ENCODE data around the gene PXMP4. TPM values are rescaled to one million over a fixed set of nuclear protein-coding genes. Genes with fewer than 3 reads are reported as not detected.

The PXMP4 gene
- total and polyA plus RNA-seq, 2 of the 4 experiments (the other 2 are of a cell fraction) = 3.6 to 7.1 TPM

GRCh38 chr20:33757458-33757857 lies 37.3 kb upstream of the PXMP4 start:
- no peak for ATAC-seq (ENCODE audit: low read depth)
- H3K79me1 ChIP-seq (ENCODE audit: low read depth in 1 of 2, low read length in 2 of 2) = no peaks in the 10 kb centered on the region; a peak in 1 of 4 replicates
- H3K14ac ChIP-seq (replicated peaks; ENCODE audit: low read depth, low read length) = no peak overlapping the region
- H2AFZ ChIP-seq (replicated peaks; ENCODE audit: low read length, poor library complexity) = no peak overlapping the region
- no peak overlapping the region for H3K4me3 ChIP-seq (ENCODE audit: insufficient read depth, low read depth, low read length)
- no peak overlapping the region for H3K4ac ChIP-seq (ENCODE audit: low read depth, low read length)
- H4K8ac ChIP-seq (ENCODE audit: low read depth in 2 of 2, low read length in 2 of 2) = no peak overlapping the region
- no peak overlapping the region for H2BK5ac ChIP-seq (ENCODE audit: low read depth, low read length, poor library complexity, severe bottlenecking)
- WGBS, 2 experiments (ENCODE audit: extremely low coverage in 2 of 2, insufficient read length in 1 of 2) = no CpG with 5 or more reads among the region's 1 CpG
- no peak overlapping the region for H4K91ac ChIP-seq (ENCODE audit: insufficient read depth, low read depth, low read length)
- H2BK15ac ChIP-seq (ENCODE audit: low read depth, low read length) = no peak overlapping the region
- H2BK20ac ChIP-seq (ENCODE audit: low read depth, low read length) = no peak overlapping the region
- no peak overlapping the region for H3K23ac ChIP-seq (ENCODE audit: low read depth, low read length)
- no peak overlapping the region for H3K56ac ChIP-seq (ENCODE audit: extremely low read depth, insufficient read depth, low read length)
- H2AK5ac ChIP-seq (ENCODE audit: low read depth, low read length) = no peak overlapping the region
- intact Hi-C loops (cut with micrococcal nuclease) (no loop called here), dilution Hi-C loops (cut with HindIII; ENCODE audit: low sequenced_read_pairs, unreplicated experiment) (no loop called here), in situ Hi-C loops (cut with MboI; ENCODE audit: low sequenced_read_pairs) (no loop called here)
- ChIA-PET CTCF (no interaction called here), POLR2A (ENCODE audit: unreplicated experiment) (no interaction called here)
- no peaks in the 10 kb centered on the region for H3K27me3 ChIP-seq (ENCODE audit: control insufficient read depth, insufficient read depth, low read length)
- no peak overlapping the region for H3K9ac ChIP-seq (ENCODE audit: low read depth, low read length)
- BruUV-seq (replicated peaks) = no TSS peak
- no peak overlapping the region for H3K18ac ChIP-seq (ENCODE audit: low read depth, low read length)
- no peaks in the 10 kb centered on the region for H3K9me1 ChIP-seq (ENCODE audit: insufficient read depth, low read length)
- peaks cover 26% of the 10 kb centered on the region for H3K36me3 ChIP-seq (ENCODE audit: control insufficient read depth, insufficient read depth, low read length)
- 0 out of 2 replicates have a peak, but pooled peaks cover 4% of the 10 kb centered on the region for H3K9me3 ChIP-seq (ENCODE audit: control insufficient read depth, insufficient read depth, low read length)
- H3K4me2 ChIP-seq (ENCODE audit: low read depth, low read length) = no peak overlapping the region
- no peak overlapping the region for H2BK120ac ChIP-seq (ENCODE audit: low read depth, low read length)
- H4K5ac ChIP-seq (ENCODE audit: low read depth, low read length) = no peak overlapping the region
- H3K4me1 ChIP-seq (ENCODE audit: control insufficient read depth, insufficient read depth, low read length) = no peaks in the 10 kb centered on the region
- H3K27ac ChIP-seq (ENCODE audit: insufficient read depth, low read length) = no peak overlapping the region
- no peak for DNase-seq
- H2AK9ac ChIP-seq (replicated peaks; ENCODE audit: low read depth, low read length, poor library complexity) = no peak overlapping the region
- H4K20me1 ChIP-seq (ENCODE audit: insufficient read depth, low read length) = no peaks in the 10 kb centered on the region
- TF ChIP-seq, protein P1, sequence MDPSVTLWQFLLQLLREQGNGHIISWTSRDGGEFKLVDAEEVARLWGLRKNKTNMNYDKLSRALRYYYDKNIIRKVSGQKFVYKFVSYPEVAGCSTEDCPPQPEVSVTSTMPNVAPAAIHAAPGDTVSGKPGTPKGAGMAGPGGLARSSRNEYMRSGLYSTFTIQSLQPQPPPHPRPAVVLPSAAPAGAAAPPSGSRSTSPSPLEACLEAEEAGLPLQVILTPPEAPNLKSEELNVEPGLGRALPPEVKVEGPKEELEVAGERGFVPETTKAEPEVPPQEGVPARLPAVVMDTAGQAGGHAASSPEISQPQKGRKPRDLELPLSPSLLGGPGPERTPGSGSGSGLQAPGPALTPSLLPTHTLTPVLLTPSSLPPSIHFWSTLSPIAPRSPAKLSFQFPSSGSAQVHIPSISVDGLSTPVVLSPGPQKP (IDR thresholded peaks at IDR 0.05; ENCODE audit: borderline replicate concordance, low read depth, low read length) = no peak
- TF ChIP-seq MXI1 (IDR thresholded peaks at IDR 0.05; ENCODE audit: borderline replicate concordance, low read depth, low read length) = no peak
- no peak for TF ChIP-seq RFX5 (IDR thresholded peaks at IDR 0.05; ENCODE audit: low read depth, low read length)
- TF ChIP-seq USF2 (IDR thresholded peaks at IDR 0.05; ENCODE audit: low read depth, low read length) = no peak
- TF ChIP-seq RCOR1 (IDR thresholded peaks at IDR 0.05; ENCODE audit: insufficient replicate concordance, low read length) = no peak
- TF ChIP-seq RAD21 (IDR thresholded peaks at IDR 0.05; ENCODE audit: low read length) = no peak
- no peak for TF ChIP-seq POLR2A (IDR thresholded peaks at IDR 0.05; ENCODE audit: low read depth, low read length)
- TF ChIP-seq SMC3 (IDR thresholded peaks at IDR 0.05; ENCODE audit: low read depth, low read length) = no peak
- no peak for TF ChIP-seq BHLHE40 (IDR thresholded peaks at IDR 0.05; ENCODE audit: low read depth, low read length)
- TF ChIP-seq FOS (IDR thresholded peaks at IDR 0.05; ENCODE audit: low read depth, low read length) = no peak
- no peak for TF ChIP-seq CEBPB (IDR thresholded peaks at IDR 0.05; ENCODE audit: low read depth, low read length)
- TF ChIP-seq MAFK (IDR thresholded peaks at IDR 0.05; ENCODE audit: low read depth, low read length) = no peak
- TF ChIP-seq NFE2L2 (IDR thresholded peaks at IDR 0.05; ENCODE audit: low read depth, low read length) = no peak
- no peak for TF ChIP-seq CHD1 (IDR thresholded peaks at IDR 0.05; ENCODE audit: low read depth, low read length)
- no peak for TF ChIP-seq CTCF (conservative IDR thresholded peaks at IDR 0.05; ENCODE audit: low read depth, low read length)
